SU-DHL-6 (cell line): Measurements from ENCODE around the gene D2HGDH.

Experiments used
- CTCF ChIP-seq: fragments of 200-600 bp; sonication (generic); IDR thresholded peaks from one replicate; pipeline ENCODE4 v1.5.1; 2017; ENCODE audit warnings: antibody characterized with exemption, mild to moderate bottlenecking, low read length, moderate library complexity; ENCODE audit not compliant: insufficient read depth, poor library complexity, severe bottlenecking
- EZH2phosphoT487 ChIP-seq: fragments of 200-600 bp; sonication (generic), shearing (Covaris generic); conservative IDR thresholded peaks from 2 replicates; pipeline ENCODE4 v1.6.1; 2018; ENCODE audit warnings: mild to moderate bottlenecking, antibody characterized with exemption, low read length, moderate library complexity, mixed read lengths

- no peak for TF ChIP-seq CTCF
- no peak for TF ChIP-seq EZH2phosphoT487
These were observed 9.8 kb downstream of the D2HGDH start for GRCh38 chr2:241744028-241744754.
